ENCODE results near the gene CLDN7.

The CLDN7 gene

GRCh38 chr17:7262192-7262934 lies at the start of gene CLDN7:
Gene CLDN7, minus strand, starts transcription at chr17:7262478. Its CDS starts 435 bp downstream, at chr17:7262043.
- no peak for DNase-seq (ENCODE audit: low spot score)

DNA sequence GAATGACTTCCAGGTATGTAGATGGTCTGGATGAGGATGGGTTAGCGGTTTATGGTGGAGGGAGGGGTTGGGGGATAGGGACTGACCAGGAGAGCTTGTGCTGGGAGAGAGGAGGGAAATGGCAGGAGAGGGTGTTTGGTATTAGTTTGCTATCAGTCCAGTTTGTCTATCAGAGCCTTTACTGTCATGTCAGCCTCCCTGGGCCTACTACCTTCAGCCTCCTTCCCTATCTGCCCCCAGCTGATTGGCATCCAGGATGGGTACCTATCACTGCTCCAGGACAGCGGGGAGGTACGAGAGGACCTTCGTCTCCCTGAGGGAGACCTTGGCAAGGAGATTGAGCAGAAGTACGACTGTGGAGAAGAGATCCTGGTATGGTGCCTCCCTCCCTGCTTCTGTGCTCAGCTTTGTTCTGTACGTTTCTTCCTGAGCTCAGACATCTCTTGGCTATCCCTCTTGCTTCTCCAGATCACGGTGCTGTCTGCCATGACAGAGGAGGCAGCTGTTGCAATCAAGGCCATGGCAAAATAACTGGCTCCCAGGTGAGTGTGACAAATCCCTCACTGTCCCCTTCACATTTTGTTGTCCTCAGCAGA lies 48.9 kb upstream of the CLDN7 start:
- DNase-seq (ENCODE audit: low spot score), result no peak

GRCh38 chr17:7309628-7310027 lies 47.4 kb upstream of the CLDN7 start:
- DNase-seq (ENCODE audit: low spot score), result no peak

DNA sequence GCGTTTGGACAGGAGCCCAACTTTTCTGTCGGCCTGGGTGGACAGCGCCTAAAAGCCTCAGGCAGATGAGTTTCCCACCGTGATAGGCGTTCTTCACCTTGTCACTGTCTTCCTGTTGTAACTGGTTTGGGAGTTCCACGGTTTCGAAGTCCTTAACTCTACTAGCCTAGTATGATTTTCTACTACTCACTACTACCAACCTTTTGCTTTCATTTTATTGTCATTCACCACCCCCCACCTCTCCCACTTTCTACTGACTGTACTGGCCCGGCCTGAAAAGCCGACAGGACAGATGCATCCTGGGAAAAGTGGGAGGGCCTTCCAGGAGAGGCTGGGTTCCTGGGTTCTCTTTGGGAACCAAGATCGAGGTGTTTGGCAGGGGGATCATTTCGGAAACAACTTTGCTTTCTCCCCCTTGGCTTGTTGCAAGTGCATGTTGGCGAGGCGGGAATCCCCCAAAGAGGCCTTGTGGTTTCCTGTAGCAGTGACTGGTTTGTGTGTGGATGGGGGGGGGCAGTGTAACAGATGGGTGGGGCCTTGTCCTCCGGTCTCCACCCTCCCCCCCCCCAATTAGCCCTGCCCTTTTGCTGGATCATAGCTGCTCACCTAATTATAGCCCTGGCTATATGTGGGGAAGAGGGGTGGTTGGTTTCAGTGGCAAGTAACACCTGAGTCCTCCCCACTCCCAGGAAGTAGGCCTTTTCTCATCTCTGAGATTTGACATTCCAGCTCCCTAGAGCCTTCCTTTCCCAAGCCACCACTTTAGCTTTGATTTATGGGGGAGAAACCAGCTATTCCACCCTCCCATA lies 46.6 kb upstream of the CLDN7 start:
- DNase-seq (ENCODE audit: low spot score), result peak; percentile 82

- peak; percentile 37 for DNase-seq (ENCODE audit: low spot score)
Observed at GRCh38 chr17:7307686-7308624, 45.7 kb upstream of the CLDN7 start.

DNA sequence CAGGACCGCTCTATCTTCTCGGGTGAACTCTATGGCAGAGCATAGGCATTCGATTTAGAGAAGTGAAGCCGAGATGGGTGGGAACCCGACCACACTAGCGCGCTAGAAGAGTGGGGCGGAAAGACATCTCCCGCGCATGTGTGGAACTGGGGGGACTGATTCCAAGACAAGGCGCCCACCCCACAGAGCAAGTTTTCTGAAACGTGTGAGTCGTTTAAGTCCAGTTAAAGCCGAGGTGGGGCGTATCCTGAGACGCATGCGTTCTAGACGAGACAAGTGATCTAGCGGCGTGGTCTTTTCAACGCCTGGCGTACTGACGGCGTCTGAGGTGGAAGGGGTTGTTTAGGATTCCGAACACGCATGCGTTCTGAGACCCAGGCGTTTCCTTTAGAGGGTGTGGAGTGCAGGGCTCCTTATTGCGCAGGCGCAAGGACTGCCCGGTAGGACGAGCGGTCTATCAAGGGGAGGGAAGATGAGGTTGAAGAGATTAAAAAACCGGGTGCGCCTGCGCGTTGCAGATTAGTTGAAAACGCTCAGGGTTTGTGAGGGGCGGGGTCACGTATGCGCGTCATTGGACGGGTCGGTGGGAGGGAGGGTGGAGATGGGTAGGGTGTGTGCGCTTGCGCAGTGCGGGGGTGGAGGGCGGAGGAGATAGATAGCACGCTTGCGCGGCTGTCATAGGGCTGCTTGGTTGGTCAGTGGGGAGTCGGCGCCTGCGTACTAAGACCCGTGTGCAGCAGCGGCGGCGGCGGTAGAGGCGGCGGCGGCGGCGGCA lies 44.8 kb upstream of the CLDN7 start, which contains the start of gene EIF5A:
Gene EIF5A, plus strand, starts transcription at position 718 of the 775 bp plus-strand sequence. CDS start 2,008 bp downstream, outside the sequence.
- DNase-seq (ENCODE audit: low spot score), result peak; percentile 100

GRCh38 chr17:7304179-7304578 lies 41.9 kb upstream of the CLDN7 start:
- DNase-seq (ENCODE audit: low spot score), result no peak

GRCh38 chr17:7296189-7296861 lies 34.0 kb upstream of the CLDN7 start:
- peak; percentile 88 for DNase-seq (ENCODE audit: low spot score)

- no peak for DNase-seq (ENCODE audit: low spot score)
Observed at GRCh38 chr17:7295230-7296180, 33.2 kb upstream of the CLDN7 start.

- DNase-seq (ENCODE audit: low spot score), result no peak
Observed at GRCh38 chr17:7294614-7295153, 32.4 kb upstream of the CLDN7 start, which contains the start of gene YBX2. Gene YBX2, minus strand, starts transcription at chr17:7294639. Its CDS starts 139 bp downstream, at chr17:7294500.

GRCh38 chr17:7293816-7294613 lies 31.7 kb upstream of the CLDN7 start:
- no peak for DNase-seq (ENCODE audit: low spot score)

DNA sequence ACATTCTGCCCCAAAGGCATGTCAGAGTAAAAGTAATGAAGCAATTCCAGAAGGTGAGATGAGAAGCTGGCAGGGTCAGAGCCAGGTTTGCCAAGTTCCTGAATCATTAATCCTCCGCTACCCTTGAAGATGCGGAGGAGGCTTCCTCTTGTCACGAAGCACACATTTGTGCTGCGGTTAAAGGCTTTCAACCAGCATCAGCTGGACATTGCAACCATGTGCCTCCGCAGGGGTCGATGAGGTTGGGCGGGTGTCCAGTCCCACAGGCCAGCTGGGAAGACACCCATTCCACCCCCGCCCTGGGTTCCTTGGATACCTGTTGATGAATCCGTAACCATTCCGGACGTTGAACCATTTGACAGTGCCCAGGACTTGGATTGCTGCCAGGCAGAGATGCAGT lies 30.9 kb upstream of the CLDN7 start:
- DNase-seq (ENCODE audit: low spot score), result no peak

DNA sequence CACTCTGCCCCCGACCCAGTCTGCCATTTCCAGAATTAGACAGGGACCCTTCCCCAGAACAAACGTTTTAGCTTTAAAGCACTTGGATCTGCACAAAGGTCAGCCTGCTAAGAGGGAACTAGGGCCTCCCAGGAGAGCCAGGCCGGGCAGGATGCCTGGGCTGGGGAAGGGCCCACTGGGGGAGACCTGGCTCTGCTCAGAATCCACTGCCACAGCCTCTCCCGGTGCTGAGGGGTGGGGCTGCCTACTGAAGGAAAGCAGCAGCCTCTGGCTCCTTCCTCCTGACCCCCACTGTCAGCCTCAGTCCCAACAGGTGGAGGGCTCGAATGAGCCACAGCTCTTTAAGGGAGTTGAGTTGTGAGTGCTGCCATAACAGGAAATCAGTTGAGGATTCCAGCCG lies 30.5 kb upstream of the CLDN7 start:
- no peak for DNase-seq (ENCODE audit: low spot score)

- no peak for DNase-seq (ENCODE audit: low spot score)
Observed at GRCh38 chr17:7292194-7292593, 29.9 kb upstream of the CLDN7 start.

- DNase-seq (ENCODE audit: low spot score), result no peak
Observed at GRCh38 chr17:7290685-7291084, 28.4 kb upstream of the CLDN7 start.

DNA sequence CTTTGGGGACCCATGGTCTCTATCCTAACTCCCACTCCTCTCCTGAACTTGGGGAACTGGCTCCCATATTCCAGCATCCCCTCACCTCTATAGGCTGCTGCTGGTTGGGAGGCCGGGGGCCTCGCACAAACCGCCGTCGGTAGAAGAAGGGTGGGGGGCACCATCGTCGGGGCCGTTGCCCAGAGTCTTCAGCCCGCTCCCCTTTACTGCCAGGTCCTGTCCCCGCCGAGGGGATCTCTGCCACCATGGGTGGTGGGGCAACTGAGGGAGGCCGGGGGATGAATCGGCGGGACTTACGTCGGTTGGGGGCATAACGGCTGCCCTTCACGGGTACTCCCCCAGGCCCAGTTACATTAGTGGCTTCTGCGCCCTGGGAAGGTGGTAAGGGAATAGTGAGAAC lies 27.9 kb upstream of the CLDN7 start:
- no peak for DNase-seq (ENCODE audit: low spot score)

- DNase-seq (ENCODE audit: low spot score), result no peak
Observed at GRCh38 chr17:7289256-7290032, 27.2 kb upstream of the CLDN7 start.
